GM19239 (cell line): ENCODE results near the gene SCART1.
"Not testable (repeated sequence)": the region's sequence is repeated elsewhere in the genome, so short reads cannot be mapped to it uniquely, and the experiment has no call there.

Experiments
- DNase-seq: peaks from one replicate; pipeline ENCODE4 v3.0.0; 2011; ENCODE audit warnings: low spot score; ENCODE audit not compliant: insufficient read length
- FAIRE-seq: peaks from 2 replicates; lab custom pipeline; 2011; peaks lifted over from hg19 to GRCh38; lab: Jason Lieb, UNC

The SCART1 gene

DNA sequence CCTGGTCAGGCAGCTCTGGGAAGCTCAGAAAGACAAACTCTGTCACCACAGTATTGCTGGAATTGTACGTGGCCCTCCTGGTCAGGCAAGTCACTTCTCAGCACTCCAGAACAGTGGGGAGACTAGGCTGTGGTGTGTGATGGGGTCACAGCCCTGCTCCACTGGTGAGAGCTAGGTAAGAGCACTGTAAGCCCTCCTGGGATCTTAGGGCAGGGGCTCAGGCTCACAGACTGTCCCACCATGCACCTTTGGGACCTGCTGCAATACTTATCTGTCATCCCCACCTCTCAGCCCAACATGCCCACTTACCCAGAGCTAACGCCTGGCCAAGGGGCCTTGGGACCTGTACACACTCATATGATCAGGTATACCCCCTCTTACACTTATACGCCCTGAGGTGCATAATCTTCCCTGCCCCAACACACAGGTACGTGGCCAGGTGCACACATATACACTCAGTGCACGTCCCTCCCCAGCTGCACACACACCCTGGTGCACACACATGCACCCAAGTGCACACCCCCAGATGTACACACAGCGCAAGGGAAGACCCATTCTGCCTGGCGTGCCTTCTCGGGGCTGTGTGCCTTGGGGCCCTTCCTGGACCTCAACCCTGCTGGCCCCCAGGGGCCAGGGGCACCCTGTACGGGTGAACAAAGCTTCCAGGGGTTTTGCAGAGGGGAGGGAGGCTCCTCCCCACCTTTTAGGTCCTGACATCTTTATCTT, 21.7 kb upstream of the SCART1 start:
- FAIRE-seq = not testable (repeated sequence)

DNA sequence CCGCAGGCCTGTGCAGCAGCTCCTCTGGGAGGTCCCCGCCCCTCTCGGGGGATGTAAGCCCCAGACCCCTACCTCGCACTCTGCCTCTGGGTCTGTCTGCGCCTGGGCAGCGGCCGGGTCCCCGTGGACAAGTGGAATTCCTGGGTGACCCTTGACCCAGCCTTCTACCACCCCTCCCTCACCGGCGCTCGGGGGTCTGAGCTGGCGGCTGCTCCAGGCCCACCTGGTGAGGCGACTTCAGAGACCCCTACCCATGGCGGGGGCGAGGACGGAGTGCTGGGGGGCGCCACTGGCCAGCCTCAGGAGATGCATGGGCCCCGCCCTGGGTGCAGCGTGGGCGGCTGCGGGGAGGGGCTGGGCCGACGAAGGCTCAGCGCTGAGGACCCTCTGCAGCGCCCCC, 21.0 kb upstream of the SCART1 start:
- not testable (repeated sequence) for DNase-seq, FAIRE-seq

More for the DNA sequence above, 21.7 kb upstream of the SCART1 start:
- DNase-seq = not testable (repeated sequence)

DNA sequence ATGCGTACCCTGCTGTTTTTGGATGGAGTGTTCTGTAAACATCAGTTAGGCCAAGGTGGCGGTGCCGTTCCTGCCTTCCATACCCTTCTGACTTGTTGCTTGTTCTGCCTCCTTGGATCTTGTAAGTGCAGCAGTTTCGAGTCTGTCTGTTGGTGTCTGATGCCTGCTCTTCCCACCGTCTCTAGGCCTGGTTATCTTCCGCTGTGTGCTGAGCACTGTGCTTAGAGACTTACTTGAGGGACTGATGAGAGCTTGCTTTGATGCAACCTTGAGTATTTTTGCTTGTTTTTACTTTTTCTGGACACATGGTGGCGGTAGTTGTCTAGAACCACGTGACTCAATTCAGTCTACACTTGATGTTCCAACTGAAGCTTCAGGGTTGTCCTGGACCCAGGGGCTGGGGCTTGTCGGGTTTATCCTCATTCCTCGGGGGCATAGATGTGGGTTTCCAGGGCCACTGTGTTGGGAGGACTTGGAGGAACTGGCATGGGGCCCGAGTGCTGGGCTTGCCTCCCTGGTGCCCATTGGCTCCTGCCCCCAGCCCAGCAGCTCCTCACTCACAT, 15.0 kb upstream of the SCART1 start:
- peak; percentile 58 for DNase-seq

DNA sequence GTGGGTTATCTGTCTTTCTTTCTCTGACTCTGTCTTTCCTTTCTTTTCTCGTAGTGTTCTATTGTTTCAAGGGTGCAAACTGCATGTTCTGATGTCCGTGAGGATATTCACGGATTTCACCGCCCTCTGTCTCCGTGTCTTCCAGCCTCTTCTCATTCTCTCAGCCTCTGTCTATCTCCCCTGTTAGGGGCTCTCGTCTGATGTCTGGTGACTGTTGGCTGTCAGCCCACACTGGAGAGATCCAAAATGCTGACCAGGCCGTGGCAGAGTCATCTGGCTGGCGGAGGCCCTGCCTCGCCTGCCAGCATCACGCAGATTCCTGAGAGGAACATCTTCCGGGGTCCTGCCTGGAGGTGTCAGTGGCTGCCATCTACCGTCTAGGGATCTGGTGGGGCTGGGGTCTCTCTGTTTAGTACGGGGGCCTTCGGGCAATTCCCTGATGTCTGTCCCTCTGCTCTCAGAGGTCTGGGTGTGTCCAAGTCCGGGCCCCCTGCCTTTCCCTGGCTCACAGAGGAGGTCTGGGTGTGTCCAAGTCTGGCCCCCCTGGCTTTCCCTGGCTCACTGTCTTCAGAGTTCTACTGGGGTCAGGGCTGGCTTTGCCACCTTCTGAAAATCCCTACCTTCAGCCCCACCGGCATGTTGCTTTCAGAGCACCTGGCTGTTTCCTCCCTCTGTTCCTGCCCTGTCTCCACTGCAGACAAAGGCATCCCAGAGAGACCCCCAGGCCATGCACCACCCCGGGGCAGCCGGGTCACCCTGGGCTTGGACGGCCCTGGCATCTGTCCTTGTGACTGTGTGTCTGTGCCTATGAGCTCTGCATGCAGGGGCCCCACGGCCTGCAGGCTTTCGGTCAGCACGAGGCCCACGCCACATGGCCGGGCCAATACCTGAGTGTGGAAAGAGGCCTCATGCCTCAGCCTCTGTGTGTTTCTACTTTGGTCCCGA, 14.0 kb upstream of the SCART1 start:
- DNase-seq (peak; percentile 2), FAIRE-seq (no peak)

More for the DNA sequence above, 15.0 kb upstream of the SCART1 start:
- peak; percentile 64 for FAIRE-seq

DNA sequence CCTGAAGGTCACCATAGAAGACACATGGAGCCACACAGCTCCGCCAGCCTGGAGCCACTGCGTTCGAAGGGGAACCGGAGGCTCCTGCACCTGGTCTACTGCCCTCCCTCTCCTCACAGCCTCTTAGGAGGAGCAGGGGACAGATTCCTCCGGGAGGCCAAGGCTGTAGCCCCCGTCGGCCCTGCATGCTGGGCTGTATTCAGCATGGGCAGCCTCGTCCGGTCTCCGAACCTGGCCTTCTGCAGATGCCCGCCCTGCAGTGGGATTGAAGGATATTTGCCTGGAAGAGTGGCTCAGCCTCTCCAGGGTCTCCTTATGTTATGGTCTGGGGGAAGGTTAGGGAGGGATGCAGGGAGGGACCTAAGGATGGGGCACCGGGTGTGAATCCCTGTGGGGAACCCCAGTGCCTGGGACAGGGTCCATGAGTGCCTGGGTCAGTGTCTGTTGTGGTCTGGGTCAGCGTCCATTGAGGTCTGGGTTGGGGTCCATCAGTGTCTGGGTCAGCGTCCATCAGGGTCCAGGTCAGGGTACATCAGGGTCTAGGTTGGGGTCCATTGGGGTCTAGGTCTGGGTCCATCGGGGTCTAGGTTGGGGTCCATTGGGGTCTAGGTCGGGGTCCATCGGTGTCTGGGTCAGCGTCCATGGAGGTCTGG, 13.0 kb upstream of the SCART1 start:
- DNase-seq = peak; percentile 1
- no peak for FAIRE-seq

DNA sequence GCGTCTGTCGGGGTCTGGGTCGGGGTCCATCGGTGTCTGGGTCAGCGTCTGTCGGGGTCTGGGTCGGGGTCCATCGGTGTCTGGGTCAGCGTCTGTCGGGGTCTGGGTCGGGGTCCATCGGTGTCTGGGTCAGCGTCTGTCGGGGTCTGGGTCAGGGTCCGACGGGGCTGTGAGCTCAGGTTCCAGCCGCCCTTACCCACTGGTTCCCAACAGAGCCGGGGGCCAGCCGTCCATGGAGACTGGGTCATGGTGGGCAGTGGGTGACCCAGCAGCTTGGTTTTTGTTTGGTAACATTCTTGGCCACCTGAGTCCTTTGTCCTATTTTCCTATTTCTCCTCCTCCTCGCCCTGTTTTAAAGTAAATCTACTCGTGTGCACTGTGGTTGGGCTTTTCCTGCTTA, 12.4 kb upstream of the SCART1 start:
- not testable (repeated sequence) for DNase-seq, FAIRE-seq

DNA sequence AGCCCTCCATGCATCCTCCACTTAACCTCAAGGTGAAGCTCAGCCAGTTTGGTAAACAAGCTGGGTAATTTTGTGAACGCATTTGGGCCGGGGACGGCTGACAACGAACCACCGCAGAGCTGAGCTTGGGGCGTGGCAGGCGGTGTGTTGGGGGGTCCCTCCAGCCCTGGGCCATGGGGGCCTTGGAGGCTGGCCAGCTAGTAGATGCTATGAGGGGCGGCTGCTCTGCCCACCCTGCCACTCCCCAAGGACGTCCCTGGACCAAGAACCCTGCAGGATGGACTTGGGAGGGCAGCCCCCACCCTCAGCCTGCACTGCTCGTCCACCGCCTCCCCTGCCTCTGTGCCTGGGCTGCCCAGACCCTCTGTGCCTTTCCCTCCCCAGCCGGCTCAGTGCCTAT, 12.0 kb upstream of the SCART1 start:
- no peak for FAIRE-seq
- no peak for DNase-seq

DNA sequence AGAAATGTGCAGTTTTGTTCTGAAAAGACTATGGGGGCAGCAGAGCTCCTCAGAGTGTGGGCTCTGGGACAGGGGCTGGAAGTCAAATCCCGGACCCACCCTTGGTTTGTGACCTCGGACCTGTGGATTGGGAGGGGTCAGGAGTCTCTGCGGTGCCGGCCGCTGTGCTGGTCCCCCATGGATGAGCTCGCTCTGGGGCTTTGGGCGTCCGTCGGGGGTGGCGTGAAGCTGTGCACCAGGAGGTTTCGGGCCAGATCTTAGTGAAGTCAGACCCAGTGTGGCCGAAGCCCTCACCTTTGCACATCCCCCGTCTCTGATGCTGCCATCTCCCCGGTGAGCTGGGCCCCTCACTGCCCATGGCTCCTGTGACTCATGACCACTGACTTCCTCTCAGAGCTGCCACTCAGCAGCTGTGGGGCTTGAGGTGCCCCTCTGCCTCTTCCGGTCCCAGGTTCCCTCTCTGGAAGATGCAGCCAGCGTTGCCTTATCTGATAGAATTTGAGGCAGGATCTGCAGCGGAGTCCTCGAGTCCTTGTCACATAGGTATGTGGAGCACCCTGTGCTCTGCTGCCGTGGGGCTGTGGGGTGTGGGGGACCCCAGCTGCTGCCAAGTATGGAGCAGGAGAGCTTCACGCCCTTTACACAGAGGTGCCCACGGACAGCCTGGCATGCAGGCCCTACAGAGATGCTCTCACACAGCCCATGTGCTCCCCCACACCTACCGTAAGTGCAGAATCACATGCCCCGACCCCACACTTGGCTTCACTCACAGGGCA, 11.4 kb upstream of the SCART1 start:
- FAIRE-seq = no peak
- DNase-seq = no peak

DNA sequence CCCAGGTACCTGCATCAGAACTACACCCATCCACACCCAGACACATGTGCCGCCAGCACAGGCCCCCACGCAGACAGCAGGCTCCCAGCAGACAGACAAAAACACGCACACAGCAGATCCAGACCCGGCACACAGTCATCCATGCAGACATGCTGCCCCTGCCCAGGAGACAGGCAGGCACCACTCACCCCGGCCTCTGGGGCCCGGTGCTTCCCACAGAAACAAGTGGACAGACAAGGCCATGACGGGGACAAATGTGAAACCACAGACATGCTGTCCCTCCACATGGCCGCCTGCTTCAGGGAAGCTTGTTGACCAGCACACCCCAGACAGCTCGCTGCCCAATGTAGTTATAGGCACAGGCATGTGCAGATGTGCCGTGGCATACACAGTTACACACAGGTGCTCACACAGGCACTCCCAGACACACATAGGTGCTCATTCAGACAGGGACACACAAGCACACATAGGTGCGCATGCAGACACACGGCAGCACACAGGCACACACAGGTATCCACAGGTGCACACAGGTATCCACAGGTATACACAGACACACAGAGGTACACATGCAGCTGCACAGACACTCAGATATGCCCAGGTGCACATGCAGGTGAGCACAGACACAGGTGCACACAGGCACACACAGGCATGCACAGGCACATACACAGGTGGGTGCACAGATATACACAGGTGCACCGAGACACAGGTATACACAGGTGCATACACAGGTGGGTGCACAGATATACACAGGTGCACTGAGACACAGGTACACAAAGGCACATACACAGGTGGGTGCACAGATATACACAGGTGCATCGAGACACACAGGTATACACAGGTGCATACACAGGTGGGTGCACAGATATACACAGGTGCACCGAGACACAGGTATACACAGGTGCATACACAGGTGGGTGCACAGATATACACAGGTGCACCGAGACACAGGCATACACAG, 10.5 kb upstream of the SCART1 start:
- DNase-seq (no peak), FAIRE-seq (no peak)

DNA sequence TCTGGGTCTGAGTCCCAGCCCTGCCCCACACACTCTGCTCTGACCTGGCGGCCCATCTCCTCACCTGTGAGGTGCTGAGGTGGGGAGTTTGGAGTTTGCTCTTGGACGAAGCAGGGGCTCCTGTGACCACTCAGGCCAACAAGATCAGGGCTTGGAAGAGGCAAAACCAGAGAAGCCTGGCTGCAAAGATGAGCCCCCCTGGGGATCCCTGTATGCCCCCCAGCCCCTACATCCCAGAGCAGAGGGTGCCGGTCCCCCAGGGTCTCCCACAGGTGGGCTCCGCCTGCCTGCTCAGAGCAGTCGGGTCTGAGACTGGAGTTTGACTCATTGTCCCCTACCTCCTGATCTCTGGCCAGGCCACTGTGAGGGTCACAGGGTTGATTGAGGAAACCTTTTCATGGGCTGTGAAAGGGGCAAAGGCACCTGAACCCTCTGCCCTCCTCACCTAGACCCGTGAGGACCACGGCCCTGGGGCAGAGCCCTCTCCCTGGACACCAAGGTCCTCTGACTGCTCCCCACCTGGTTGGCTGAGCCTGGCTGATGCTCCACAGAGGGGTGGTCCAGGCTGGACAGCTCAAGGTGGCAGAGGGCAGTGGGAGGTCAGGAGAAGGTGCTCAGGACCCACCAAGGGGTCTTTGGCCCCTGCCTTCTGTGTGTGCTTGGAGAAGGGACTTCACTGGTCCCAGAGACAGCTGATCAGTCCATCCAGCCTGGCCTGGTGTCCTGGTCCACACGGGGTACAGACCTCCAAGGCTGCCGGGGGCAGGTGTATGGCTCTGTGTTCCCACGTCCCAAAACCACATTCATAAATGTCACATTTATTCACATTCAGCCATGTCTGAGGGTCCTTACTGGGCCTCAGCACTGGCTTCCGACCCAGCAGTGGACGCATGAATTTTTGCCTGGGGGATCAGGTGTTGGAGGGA, 9.1 kb upstream of the SCART1 start:
- DNase-seq = no peak
- no peak for FAIRE-seq

DNA sequence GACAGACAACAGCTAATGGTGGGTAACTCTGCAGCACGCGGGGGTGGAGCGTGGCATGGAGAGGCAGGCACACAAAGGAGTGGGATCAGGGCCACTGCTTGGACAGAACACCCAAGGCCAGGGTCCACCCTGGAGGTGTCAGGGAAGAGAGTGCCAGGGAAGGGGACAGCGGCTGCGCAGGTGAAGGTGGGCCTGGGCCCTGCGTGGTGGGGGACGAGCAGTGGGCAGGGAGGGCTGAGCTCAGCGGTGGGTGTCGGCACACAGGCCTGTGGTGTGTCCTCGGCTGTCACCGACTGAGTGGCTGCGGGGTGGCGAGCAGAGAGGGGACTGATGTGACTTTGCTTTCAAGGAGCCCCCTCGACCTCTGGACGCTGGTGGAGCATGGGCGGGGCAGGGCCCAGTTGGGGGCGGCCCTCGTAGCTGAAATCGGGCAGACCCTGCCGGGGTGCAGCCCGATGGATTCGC, 8.4 kb upstream of the SCART1 start:
- FAIRE-seq = no peak
- DNase-seq = peak; percentile 2

DNA sequence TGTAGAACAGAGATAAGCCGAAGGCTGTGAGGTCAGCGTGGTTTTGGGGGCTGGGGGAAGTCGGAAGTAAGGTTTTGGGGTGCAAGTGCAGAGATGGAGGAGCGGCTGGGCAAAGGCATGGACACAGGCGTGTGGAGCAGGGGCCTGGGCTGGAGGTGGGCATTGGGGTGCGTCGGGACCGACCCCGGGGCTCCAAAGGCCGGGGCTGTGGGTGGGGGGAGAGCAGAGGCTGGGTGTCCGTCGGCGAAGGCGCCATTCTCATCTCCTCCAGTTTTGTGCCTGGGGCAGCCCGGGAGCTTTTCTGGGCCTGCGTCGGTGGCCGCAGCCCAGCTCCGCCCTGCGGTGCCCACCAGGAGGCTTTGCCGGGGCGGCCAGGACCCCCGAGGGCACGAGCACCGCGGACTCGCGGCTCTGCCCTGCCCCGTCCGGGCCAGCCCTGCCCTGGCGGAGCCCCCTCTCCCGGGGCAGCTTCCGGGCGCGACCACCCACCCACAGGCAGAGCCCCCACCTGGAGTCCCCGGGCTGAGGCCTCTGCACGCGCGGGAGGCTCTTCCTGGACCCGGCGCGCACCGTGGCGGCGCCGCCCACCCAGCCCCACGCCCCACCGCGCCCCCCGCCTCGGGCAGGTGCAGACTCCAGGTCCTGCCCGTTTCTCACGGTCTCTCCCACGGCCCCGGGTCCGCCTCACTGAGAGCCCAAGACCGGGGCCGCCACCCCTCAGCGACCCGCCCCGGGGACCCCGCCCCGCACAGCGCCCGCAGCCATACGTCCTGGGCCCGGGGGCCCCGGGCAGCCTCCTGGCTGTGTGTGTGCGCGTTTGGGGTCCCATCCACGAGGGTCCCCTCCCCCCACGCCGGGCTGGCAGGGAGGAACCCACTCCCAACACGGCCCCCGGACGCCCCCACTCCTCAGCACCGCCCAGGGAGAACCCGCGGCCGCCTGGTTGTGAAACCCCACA, 7.7 kb upstream of the SCART1 start:
- no peak for FAIRE-seq

DNA sequence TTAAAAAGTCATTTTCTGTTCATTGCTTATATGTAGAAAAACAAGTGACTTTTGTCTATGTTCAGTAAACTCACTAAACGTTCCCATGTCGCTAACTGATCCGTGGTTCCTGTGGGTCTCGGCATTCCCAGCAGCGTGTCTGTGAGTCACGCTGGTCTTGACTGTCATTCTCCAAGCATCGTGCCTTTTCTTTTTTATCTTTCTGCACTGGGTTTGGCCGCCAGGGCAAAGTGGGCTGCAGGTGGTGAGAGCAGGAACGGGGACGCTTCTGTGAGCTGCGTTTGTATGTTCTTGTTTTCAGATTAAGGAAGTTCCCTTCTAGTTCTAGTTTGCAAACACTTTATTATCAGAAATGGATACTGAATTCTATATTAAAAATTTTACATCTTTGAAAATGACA, 6.8 kb upstream of the SCART1 start:
- no peak for FAIRE-seq

More for the DNA sequence above, 7.7 kb upstream of the SCART1 start:
- peak; percentile 4 for DNase-seq

DNA sequence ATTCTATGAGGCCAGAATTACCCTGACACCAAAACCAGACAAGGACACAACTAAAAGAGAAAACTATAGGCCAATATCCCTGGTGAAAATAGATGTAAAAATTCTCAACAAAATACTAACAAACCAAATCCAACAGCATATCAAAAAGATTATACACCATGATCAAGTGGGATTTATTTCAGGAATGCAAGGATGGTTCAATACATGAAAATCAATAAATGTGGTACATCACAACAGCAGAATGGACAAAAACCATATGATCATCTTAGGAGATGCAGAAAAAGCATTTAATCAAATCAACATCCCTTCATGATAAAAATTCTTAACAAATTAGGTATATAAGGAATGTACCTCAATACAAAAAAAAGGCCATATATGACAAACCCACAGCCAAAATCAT, 5.6 kb upstream of the SCART1 start:
- no peak for FAIRE-seq

More for the DNA sequence above, 6.8 kb upstream of the SCART1 start:
- peak; percentile 16 for DNase-seq

DNA sequence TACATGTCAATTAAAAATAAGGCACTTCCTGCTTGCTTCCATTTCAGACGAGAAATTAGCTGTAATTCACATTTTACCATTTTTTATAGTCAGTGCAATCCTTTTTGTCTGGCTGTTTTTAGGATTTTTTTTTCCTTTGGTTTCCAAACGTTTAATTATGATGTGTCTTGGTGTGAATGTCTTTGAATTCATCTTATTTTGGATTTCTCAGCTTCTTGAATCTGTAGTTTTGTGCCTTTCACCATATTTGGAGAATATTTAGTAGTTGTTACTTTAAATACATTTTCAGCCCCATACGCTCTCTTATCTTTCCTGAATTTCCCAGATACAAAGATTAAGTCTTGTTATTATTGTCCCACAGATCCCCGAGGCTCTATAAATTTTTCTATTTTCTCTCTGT, 2.4 kb upstream of the SCART1 start:
- DNase-seq (no peak), FAIRE-seq (no peak)

More for the DNA sequence above, 5.6 kb upstream of the SCART1 start:
- no peak for DNase-seq

DNA sequence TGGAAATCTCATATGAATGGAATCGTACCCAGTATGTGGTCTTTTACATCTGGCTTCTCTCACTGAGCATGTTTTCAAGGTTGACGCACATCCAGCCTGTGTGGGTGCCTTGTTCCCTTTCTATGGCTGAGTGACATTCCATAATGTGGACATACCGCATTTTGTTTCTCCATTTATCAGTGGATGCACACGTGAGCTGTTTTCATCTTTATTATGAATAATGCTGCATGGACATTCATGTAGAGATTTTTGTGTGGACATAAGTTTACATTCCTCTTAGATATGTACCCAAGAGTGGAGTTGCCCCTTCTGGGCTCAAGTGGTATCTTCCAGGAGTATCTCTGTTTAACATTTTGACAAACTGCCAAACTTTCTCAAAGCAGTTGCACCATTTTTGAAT, 1.3 kb upstream of the SCART1 start:
- DNase-seq (no peak), FAIRE-seq (no peak)
